Spleen (tissue), 7 donors: ENCODE results near the gene TACR1.

Experiments
- POLR2A ChIP-seq, 3 donors: fragments of 450-650 bp; IDR thresholded peaks; one replicate each; pipeline ENCODE4 v1.5.1; 2017; ENCODE audit warnings: antibody characterized with exemption in 3 of 3, mild to moderate bottlenecking in 1 of 3
- POLR2AphosphoS5 ChIP-seq, 3 donors: sonication (generic); formaldehyde crosslinking; IDR thresholded peaks; one replicate each; pipeline ENCODE4 v1.5.1; 2017; ENCODE audit warnings: antibody characterized with exemption in 3 of 3
- TF ChIP-seq, protein P1 (sequence below), 11 experiments: fragments of 200-600 bp in 7 of 11; fragments of 450-650 bp in 4 of 11; sonication (generic) in 4 of 11; IDR thresholded peaks in 8 of 11; conservative IDR thresholded peaks in 3 of 11; 1 replicate in 7 of 11; 2 replicates in 4 of 11; pipeline versions ENCODE4 v1.4.0 to v1.8.0; 2016 to 2021; ENCODE audit warnings: antibody characterized with exemption in 11 of 11, inconsistent platforms in 4 of 11, mild to moderate bottlenecking in 1 of 11
- donor health status: DM: no; HTN: no; CAD: no; lungs with moderate emphysema.
- donor health status: DM: no; HTN: no; CAD: no.
- donor health status: DM: no; HTN: no; CAD: no.

DNA sequence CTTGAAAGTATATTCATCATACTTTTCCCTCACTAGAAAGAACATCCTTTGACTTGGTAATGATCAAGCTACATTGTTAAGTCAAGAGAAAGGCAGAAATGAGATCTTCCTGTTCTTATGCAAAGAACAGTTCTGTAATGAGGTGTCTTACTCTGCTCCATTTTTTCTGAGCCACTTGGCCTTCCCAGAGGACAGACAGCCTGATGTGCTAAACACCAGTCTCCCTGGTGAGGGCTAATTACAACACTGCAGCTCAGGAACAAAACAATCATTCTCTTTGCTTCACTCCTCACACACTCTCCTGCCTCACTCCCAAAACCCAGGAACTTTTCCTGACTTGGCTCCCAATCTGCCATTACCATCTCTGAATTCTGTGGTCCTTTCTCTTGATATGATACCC lies 25.6 kb downstream of the TACR1 start:
- TF ChIP-seq, protein P1, sequence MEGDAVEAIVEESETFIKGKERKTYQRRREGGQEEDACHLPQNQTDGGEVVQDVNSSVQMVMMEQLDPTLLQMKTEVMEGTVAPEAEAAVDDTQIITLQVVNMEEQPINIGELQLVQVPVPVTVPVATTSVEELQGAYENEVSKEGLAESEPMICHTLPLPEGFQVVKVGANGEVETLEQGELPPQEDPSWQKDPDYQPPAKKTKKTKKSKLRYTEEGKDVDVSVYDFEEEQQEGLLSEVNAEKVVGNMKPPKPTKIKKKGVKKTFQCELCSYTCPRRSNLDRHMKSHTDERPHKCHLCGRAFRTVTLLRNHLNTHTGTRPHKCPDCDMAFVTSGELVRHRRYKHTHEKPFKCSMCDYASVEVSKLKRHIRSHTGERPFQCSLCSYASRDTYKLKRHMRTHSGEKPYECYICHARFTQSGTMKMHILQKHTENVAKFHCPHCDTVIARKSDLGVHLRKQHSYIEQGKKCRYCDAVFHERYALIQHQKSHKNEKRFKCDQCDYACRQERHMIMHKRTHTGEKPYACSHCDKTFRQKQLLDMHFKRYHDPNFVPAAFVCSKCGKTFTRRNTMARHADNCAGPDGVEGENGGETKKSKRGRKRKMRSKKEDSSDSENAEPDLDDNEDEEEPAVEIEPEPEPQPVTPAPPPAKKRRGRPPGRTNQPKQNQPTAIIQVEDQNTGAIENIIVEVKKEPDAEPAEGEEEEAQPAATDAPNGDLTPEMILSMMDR (IDR thresholded peaks at IDR 0.05 in 8 of 11, conservative IDR thresholded peaks at IDR 0.05 in 3 of 11), result no peak
- TF ChIP-seq POLR2A (IDR thresholded peaks at IDR 0.05) (no peak), POLR2AphosphoS5 (IDR thresholded peaks at IDR 0.05) (no peak)
